ENCODE data around the gene STK24.
"Not testable (repeated sequence)": the region's sequence is repeated elsewhere in the genome, so short reads cannot be mapped to it uniquely, and the experiment has no call there.

The STK24 gene

DNA sequence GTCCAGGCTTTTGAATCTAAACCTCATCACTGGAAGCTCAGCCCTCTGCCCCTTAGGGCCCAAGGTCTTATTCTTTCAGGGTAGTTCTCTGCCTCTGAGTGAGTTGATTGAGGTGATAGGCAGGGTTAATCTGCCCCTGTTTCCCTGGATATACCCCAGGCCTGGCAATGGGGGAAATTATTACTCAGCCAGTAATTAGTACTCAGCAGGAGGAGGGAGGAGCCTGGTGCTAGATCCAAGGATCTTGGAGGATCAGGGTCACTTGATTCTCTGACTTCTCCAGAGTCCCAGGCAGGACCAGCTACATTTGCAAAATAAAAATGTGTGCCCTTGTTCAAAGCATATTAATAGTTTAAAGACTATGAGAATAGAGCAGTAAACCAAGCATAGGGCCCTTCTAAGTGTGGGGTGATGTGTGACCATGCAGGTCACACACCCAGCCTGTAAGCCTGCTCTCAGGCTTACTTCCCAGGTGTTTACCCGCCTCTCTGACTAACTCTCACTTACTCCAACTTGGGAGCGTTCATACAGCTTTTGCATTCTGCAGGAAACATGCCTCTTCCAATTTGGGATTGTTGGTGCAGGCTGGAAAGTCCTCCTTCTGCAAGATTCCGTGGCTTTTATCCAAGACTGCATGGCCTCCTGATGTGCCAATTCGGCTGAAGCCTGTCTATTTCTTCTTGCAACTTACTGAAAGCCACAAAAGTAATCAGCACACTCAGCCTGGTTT, 7.9 kb upstream of the STK24 start:
- in situ Hi-C loops (cut with MboI; ENCODE audit: low sequenced_read_pairs): no loop called here

DNA sequence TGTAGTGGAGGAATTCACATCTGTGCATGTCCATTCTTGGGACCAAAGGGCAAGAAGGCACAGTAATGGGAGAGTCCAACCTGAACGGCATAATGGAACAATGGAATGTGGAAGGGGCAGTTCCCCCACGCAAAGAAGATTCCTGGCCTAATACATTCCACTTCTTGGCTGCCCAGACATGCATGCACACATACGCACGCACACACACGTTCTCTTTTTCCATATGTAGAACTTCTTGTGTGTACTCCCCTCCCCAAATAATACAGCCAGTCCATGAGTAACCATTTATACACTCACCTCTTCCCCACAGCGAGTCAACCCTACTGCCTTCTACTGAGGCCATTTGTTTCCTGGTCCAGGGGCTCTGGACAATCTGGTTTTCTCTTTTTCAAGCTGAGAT, 6.0 kb upstream of the STK24 start:
- in situ Hi-C loops (cut with MboI; ENCODE audit: low sequenced_read_pairs): no loop called here

DNA sequence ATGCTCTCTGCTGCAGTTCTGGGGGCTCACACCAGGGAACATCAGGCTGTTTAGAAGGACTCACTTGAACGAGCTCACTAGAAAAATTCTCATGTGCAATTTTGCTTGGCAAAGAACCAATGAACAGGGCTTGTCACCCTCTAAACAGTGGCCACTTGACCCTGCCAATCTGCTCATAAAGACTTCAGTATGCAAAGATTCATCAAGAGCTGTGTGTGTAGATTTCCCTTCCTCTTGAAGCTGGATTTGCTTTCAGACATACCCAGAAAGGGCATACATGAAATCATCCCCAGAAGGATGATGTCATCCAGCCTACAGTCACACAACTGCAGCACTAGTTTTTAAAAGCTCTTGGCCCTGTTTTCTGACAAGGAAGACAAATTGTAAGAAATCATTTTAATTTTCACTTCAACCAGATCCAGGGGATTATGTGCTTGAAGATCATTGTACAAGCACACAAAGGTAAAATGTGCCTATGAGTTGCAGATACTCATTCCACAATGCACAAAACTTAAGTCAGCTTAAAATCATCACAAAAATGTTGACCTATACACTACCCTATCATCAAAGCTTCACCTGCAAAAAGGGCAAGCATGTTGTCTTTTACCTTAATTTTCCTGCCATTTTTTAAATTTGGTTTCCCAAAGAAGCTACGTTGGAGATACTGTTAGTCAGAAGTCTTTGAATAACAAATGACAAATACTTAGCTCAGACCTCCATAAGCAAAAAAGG, 5.2 kb upstream of the STK24 start:
- in situ Hi-C loops (cut with MboI; ENCODE audit: low sequenced_read_pairs): no loop called here

DNA sequence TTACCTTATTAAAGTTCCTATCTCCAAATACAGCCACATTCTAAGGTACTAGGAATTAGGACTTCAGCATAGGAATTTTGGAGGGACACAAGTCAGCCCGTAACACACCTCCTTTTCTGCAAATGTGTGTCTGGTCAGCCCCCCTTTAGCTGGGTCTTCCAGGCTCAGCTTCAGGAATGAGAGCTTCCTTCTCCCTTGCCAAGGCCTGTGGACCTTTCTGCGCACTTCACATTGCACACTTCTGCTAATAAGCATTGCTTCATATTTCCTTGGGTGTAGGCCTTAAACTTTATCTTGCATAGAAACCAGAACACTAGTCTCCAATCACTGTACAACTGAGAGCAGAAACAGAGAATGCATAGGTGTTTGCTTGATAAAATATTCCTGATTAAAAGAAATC, 4.5 kb upstream of the STK24 start:
- in situ Hi-C loops (cut with MboI; ENCODE audit: low sequenced_read_pairs): no loop called here

DNA sequence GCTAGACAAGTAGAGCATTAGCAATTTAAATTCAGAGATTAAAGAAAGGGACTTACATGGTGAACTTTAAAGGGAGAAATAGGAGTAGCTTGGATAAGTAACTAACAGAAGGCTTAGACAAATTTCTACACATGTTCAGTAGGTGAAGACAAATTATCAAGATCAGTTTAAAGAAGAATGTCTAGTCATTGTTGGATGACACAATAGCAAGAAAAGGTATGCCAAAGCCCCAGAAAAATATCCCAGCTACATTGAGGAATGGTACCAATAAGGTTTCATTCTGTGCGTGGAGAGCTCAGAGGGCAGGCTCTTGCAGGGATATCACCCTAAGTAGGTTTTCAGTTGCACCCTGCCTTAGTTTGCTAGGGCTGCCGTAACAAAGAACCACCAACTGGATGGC, 3.5 kb upstream of the STK24 start:
- in situ Hi-C loops (cut with MboI; ENCODE audit: low sequenced_read_pairs): no loop called here

DNA sequence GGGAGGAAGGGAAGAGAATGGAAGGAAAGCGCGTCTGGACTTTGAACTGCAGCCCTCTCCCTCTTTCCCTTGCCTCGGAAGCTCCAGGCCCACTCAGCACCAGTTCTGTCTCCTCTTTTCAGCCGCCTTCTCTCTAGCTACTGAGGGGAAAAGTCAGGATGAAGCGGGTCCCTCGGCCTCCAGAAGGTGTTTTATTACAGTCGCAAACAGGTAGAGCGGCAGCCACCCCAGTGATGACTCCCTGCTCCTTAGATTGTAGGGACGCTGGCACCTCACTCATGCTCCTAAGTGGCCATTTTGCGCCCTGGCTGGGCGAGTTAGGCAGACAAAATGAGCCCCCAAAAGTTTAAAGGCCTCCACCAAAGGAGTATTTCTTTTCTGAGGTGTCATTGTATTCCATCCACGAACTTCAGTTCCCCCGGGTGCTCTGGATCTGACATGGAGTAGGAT, 954 bp upstream of the STK24 start:
- in situ Hi-C loops (cut with MboI; ENCODE audit: low sequenced_read_pairs): no loop called here

DNA sequence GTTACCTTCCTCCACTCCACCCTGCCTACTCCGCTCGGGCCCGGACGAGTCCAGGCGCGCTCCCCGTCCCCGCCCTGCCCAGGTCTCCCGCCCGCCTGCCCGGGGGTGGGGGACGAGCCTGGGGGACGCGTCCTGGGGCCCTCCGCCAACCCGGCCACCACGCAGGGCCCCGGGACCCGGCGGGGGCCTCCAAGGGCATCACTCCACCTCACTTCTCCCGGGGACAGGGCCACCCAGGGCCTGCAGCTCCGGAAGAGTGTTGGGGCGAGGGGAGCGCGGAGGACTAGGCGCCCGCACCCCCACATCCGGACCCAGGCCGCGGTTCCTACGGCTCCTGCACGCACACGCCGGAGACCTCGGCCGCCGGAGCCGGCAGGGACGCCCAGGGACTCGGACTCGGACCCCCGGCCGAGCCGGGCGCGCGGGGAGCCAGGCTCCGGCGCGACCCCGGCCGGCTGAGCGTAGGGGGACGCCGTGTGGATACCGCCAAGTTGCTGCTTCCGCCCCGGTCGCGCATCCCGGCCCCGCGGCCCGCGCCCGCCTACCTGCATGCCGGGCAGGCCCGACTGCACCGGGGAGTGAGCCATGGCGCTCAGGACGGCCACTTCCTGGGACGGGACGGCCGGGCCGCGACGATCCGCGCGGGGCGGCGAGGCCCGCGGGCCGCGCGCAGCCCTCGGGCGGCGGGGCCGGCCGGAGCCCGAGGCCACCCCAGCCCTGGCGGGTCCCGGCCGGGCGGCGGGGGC, 534 bp downstream of the STK24 start:
- in situ Hi-C loops (cut with MboI; ENCODE audit: low sequenced_read_pairs): no loop called here

DNA sequence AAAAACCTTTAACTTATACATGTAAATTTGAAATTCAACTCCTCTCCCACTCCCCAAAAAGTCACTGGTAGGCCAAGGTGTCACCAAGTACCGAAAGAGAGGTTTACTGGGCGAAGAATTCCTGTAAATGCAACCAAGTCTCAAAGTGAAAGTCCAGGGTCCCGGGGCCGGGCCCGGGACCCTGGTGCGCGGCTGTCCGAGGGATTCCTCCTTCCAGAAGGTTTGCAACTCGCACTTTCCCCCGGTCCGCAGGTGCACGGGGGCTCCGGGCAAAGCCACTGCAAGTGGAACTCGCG, 1.1 kb downstream of the STK24 start:
- in situ Hi-C loops (cut with MboI; ENCODE audit: low sequenced_read_pairs): no loop called here

DNA sequence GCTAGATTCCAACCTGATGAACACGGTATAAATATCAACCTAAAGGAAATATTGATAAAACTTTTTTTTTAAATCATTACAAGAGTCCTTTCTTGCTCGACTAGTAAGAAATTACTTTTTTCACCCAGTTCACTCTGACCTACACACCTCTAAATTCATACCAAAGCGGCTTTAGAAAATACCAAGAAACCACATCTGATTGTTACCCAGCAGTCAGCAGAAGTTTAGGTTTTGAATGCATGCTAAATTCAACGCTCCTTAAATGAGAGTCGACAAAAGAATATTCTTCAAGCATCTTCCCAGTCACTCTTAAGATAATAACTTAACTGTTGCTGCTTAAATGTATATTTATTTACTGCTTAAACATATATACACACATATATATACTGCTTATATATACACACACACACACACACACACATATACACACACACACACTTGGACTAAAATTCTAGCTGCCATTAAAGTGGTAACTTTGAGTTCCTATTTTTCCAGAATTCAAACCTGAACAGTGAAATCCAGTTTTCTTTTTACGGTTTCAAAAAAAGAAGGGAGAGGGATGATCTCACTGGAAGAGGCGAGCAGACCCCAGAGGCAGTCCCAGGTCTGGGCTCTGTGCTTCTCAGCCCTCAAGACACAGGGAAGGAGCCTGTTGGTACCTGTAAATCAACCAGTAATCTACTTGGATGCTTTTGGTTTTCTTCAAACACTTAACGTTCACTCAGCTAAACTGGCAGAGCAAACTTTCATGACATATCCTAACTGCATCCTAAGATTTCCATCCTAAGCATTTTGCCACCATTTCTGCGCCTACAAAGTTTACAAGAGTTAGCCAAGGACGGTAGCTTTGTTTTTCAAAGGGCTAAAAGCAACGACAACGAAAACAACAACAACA, 1.7 kb downstream of the STK24 start:
- in situ Hi-C loops (cut with MboI; ENCODE audit: low sequenced_read_pairs): no loop called here

DNA sequence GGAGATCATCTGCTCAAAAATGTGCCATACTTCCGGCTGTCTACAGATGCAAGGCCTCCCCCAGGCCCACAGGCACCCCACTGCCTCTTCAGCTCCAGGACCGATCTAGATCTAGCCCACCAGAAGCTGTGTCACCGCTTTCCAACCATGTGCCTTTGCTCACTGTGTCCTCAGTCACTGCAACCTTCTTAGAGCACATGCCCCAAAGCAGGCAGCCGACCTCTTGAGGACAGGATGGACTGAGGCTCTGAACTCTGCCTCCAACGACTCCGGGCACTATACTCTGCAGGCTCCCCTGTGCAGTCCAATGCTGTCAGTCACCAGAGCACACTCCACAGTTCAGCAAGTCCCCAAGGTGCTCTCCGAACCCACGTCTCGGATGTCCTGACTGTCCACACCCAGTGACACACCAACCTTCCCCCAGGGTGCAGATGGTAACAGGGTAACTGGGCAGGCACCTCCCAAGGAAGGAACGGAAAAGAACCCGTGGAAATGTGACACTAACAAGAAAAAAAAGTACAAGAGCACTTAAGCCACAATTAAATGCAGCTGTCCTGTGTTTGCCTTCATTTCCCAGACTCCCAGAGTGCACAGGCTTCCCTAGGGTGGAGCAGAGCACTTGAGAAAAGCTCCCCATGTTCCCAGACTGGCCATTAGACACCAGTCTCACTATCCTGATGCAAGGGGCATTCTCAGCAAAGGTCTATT, 4.8 kb downstream of the STK24 start:
- in situ Hi-C loops (cut with MboI; ENCODE audit: low sequenced_read_pairs): no loop called here

DNA sequence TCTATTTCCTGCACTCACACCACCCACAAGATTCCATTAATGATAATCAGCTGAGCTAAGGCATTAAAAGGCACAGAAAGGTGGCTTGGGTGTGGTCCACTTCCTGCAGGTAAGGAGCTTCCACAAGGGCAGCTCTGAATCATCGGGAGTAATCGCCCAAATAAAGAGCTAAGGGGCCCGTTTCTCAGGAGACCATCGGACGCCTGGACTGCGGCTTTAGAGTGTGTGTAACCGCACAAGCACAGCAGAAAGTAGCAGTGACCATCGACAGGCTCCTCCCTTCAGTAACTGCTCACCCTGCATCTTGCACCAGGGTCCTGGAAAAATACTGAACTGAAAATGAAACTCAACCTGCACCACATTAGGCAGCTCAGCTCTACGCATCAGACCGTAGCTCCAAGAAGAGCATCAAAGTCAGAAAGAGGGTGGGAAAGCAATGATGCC, 6.0 kb downstream of the STK24 start:
- in situ Hi-C loops (cut with MboI; ENCODE audit: low sequenced_read_pairs): no loop called here

DNA sequence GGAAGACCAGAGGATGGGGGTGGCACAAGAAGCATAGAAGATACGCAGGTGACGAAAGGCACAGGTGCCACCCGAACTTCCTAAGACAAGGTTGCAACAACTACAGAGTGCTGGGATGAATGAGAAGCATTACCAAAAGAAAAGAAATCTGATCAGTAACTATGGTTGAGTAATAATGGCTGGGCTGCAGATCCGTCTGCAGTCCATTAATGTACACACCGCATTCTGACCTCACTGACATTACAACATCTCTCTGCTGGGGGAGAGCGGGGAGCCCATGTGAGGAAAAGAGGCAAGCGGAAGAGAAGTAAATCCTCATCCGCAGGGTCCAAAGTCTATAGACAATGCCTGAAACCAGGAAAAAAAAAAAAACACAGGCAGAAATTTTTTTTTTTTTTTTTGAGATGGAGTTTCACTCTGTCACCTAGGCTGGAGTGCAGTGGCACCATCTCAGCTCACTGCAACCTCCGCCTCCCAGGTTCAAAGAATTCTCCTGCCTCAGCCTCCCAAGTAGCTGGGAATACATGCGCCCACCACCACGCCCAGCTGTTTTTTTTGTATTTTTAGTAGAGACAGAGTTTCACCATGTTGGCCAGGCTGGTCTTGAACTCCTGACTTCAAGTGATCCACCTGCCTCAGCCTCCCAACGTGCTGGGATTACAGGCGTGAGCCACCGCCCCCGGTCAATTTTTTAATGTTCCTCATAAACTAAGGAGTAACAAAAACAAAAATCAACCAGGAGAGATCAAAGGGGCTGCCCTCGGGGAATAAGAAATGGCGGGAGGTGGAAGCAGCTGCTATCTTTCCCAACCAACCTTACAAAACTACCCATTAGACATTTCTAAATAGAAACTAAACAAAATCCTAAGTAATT, 7.2 kb downstream of the STK24 start:
- in situ Hi-C loops (cut with MboI; ENCODE audit: low sequenced_read_pairs): not testable (repeated sequence)

DNA sequence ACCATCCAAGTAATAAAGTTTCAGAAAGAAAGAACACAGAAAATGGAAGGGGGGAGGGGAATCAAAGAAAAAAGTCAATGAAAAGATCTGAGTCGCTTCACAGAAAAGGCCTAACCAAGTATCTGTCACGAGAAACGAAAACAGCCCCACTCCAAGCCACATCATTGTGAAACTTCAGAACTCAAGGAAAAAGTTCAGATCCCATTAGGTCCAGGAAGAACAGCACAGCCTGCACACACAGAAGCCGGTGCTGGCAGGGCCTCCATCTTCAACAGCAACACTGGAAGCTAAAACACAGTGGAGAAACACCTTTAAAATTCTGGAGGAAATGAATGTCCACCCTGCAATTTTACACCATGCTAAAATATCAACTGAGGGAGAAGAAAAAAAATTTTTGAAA, 8.0 kb downstream of the STK24 start:
- in situ Hi-C loops (cut with MboI; ENCODE audit: low sequenced_read_pairs): no loop called here

DNA sequence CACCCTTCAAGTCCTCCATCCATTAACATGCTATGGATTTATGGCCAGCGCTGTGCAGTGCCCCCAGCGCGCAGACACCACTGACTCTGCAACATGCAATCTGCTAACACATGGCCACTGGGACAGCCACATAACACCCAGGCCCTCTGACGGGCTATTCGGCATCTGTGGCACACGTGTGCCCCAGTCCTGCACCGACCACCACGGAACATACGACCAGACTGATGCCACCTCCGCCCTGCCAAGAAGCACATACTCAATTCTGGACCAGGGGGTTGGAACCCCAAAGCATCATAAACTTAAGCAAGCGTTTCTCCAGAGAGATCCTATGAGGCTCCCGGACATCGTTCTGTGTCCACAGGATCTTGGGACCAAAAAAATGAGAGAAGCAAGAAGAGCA, 9.8 kb downstream of the STK24 start:
- in situ Hi-C loops (cut with MboI; ENCODE audit: low sequenced_read_pairs): no loop called here

DNA sequence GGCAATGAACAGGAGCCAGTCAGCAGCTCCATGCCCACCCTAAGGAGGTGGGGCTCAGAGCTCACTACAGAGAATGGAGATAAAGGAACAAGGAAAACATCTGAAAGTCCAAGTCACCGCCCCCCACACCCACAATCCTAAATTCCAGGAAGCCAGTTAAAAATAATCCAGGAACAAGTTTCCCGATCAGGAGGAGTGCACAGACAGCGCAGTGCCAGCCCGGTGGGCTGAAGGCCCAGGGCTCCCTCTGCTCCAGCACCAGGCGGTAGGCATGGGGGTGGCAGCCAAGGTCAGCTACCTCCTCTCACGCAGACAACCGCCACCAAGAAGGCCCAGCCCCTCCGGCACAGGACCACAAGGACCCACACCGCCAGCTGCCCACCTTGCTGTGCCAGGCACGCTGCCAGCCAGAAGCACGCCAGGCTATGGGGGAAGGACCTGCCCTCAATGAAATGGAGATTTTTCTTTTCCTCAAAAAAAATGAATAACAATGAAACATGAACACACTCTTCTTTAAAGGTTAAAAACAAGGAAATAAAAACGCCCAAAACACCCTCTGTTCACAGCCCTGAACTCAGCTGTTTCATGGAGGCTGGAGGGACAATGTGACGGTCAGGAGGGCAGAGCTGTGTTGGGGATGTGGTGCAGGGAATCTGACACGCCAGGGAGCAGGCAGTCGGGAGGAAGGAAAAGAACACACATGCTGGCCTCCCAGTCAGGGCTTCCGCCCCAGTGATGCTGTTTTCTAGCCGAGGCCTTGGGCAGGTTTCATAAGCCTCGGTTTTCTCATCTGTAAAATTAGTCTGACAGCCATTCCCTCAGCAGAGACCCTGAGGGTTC, 11.0 kb downstream of the STK24 start:
- in situ Hi-C loops (cut with MboI; ENCODE audit: low sequenced_read_pairs): no loop called here

DNA sequence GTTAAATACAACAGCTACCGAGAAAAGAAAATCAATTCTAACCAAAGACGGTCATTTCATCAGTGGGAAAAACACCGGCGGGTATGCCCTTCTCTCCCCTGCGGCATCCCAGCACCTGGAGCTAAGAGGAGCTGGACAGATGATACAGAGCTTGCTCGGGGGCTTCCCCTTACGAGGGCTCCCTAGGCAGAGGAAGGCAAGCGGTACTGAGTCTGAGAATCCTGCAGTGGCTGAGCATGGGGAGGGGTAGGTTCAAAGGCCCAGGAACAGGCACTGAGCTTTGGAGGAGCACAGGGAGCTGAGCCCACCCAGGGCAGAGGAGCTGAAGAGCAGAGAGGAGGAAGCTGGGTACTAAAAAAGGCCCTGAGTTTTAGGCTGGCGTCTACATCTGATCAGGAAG, 12.7 kb downstream of the STK24 start:
- in situ Hi-C loops (cut with MboI; ENCODE audit: low sequenced_read_pairs): no loop called here

DNA sequence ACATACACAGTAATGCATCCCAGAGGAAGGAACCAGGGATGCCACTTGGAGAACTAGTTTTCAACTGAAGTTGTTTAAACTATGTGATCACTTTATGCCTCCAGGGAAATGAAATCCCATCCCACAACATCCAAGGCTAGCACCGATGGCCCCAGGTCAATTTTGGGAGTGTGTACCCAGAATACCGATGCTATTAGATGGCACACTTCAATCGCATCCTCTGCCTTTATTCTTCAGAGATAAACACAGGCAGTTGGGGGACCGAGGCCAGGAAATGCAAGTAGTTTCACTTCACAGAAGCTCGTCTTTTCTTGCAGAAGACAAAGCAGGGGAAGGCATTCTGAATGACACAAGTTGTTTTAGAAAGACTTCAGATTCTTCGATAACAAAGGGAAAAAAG, 13.8 kb downstream of the STK24 start:
- in situ Hi-C loops (cut with MboI; ENCODE audit: low sequenced_read_pairs): no loop called here

DNA sequence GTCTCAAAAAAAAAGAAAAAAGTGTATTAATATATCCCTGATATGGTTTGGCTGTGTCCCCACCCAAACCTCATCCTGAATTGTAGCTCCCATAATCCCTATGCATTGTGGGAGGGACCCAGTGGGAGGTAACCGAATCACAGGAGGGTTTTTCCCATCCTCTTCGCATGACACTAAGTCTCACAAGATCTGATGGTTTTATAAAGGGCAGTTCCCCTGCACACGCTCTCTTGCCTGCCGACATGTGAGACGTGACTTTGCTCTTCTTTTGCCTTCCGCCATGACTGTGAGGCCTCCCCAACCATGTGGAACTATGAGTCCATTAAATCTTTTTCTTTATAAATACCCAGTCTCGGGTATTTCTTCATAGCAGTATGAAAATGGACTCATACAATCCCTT, 17.7 kb downstream of the STK24 start:
- in situ Hi-C loops (cut with MboI; ENCODE audit: low sequenced_read_pairs): no loop called here
